HepG2 (cell line): ENCODE results near the gene CAB39.

Source experiments
- ESRRA ChIP-seq: sonication (generic); formaldehyde crosslinking; IDR thresholded peaks from 2 replicates; pipeline ENCODE4 v1.5.1; 2020; ENCODE audit warnings: mild to moderate bottlenecking, low read depth, missing genetic modification reagents
- MEF2D ChIP-seq: sonication (generic); formaldehyde crosslinking; IDR thresholded peaks from 2 replicates; pipeline ENCODE4 v1.5.1; 2020; ENCODE audit warnings: mild to moderate bottlenecking, missing genetic modification reagents
- SRF ChIP-seq: IDR thresholded peaks from 2 replicates; pipeline ENCODE4 v1.6.1; 2011; ENCODE audit warnings: mild to moderate bottlenecking, low read depth, low read length, moderate library complexity
- ZBTB8A ChIP-seq: sonication (generic); formaldehyde crosslinking; IDR thresholded peaks from 2 replicates; pipeline ENCODE4 v1.4.0; 2020; ENCODE audit warnings: mild to moderate bottlenecking, low read depth, missing genetic modification reagents, borderline replicate concordance
- ZNF432 ChIP-seq: sonication (generic); formaldehyde crosslinking; IDR thresholded peaks from 2 replicates; pipeline ENCODE4 v1.5.0; 2020; ENCODE audit warnings: missing genetic modification reagents, mild to moderate bottlenecking, borderline replicate concordance
- TF ChIP-seq, protein P1 (sequence below): sonication (generic); formaldehyde crosslinking; IDR thresholded peaks from 2 replicates; pipeline ENCODE4 v1.5.0; 2020; ENCODE audit warnings: mild to moderate bottlenecking, missing genetic modification reagents, moderate library complexity

DNA sequence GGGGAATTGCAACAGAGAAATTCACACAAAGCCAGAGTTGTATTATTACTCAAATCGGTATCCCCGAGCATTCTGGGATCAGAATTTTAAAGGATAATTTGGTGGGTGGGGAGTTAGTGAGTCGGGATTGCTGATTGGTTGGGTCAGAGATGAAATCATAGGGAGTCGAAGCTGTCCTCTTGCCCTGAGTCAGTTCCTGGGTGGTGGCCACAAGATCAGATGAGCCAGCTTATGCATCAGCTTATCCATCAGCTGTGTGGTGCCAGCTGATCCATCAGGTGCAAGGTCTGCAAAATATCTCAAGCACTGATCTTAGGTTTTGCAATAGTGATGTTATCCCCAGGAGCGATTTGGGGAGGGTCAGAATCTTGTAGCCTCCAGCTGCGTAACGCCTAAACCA is 117.8 kb downstream of the CAB39 start:
- TF ChIP-seq MEF2D (CRISPR knock-in tag) (no peak), ZBTB8A (CRISPR knock-in tag) (no peak), ZNF432 (CRISPR knock-in tag) (no peak), SRF (no peak), ESRRA (CRISPR knock-in tag) (no peak)
- TF ChIP-seq, protein P1, sequence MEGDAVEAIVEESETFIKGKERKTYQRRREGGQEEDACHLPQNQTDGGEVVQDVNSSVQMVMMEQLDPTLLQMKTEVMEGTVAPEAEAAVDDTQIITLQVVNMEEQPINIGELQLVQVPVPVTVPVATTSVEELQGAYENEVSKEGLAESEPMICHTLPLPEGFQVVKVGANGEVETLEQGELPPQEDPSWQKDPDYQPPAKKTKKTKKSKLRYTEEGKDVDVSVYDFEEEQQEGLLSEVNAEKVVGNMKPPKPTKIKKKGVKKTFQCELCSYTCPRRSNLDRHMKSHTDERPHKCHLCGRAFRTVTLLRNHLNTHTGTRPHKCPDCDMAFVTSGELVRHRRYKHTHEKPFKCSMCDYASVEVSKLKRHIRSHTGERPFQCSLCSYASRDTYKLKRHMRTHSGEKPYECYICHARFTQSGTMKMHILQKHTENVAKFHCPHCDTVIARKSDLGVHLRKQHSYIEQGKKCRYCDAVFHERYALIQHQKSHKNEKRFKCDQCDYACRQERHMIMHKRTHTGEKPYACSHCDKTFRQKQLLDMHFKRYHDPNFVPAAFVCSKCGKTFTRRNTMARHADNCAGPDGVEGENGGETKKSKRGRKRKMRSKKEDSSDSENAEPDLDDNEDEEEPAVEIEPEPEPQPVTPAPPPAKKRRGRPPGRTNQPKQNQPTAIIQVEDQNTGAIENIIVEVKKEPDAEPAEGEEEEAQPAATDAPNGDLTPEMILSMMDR = no peak
